GM10847 (cell line): Measurements from ENCODE around the gene LAMC2.

ENCODE experiments used
- POLR2A ChIP-seq: IDR thresholded peaks from 2 replicates; pipeline ENCODE4 v1.6.1; 2011; ENCODE audit not compliant: insufficient read length; ENCODE audit errors: extremely low read depth

Gene LAMC2

DNA sequence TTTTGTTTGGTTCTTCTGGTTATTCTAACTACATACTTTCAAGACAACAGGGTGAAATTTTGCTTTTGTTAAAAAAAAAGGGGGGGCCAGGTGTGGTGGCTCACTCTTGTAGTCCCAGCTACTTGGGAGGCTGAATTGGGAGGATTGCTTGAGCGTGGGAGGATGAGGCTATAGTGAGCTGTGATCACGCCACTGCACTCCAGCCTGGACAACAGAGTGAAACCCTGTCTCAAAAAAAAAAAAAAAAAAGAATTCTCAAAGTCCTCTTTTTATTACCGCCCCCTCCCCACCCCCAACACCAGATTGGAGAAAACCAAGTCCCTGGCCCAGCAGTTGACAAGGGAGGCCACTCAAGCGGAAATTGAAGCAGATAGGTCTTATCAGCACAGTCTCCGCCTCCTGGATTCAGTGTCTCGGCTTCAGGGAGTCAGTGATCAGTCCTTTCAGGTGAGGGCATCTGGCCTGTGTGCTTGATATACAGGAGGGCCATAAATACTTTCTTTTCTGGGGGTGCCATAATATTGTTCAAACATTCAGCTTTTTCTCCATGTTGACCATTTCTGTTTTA is 50.2 kb downstream of the LAMC2 start:
- no peak for TF ChIP-seq POLR2A

DNA sequence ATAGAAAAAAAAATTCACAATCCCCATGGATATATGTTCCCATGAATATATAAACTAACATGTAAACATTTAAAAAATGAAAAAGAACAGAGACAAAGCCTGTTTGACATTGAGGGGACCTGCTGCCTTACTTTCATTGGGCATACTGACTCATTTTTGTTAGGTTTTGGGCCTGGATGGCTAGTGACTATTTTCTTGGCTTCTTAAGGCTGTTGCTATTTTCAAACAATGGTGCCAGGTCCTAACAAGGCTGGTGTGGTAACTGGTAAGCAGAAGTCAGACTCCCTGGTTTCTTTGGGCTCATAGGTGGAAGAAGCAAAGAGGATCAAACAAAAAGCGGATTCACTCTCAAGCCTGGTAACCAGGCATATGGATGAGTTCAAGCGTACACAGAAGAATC is 51.0 kb downstream of the LAMC2 start:
- TF ChIP-seq POLR2A, result no peak

GRCh38 chr1:183238071-183238470 is 52.0 kb downstream of the LAMC2 start:
- TF ChIP-seq POLR2A, result no peak

DNA sequence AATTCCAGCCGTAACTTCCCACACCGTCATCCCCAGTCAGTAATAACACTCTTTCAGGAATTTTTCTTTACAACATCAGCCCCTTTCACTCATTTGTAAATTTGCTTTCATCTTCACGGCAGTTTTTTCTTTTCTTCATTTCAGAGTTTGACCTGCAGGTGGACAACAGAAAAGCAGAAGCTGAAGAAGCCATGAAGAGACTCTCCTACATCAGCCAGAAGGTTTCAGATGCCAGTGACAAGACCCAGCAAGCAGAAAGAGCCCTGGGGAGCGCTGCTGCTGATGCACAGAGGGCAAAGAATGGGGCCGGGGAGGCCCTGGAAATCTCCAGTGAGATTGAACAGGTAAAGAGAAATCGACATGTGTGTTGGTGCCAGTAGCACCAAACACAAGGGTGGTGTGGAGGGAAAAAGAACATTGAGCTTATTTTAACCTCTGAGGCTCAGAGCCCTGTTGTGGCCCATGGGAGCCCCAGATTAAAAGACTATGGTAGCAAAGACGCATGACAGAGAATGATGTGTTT is 53.2 kb downstream of the LAMC2 start:
- no peak for TF ChIP-seq POLR2A

DNA sequence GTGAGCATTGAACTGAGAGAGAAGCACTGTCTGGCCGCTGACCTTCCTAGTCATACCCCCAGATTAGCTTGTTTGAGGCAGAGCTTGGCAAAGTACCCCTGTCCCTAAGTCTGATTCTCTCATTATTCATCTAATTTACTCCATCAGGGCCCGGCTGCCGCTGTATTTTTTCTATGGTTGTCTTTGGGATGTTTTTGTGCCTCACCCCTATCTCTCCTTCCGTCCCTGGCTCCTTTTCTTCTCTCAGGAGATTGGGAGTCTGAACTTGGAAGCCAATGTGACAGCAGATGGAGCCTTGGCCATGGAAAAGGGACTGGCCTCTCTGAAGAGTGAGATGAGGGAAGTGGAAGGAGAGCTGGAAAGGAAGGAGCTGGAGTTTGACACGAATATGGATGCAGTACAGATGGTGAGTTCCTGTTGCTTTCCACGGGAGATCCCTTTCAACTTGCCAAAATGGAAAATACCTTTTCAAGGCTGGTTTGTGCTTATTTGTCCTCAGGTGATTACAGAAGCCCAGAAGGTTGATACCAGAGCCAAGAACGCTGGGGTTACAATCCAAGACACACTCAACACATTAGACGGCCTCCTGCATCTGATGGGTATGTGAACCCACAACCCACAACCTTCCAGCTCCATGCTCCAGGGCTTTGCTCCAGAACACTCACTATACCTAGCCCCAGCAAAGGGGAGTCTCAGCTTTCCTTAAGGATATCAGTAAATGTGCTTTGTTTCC is 53.9 kb downstream of the LAMC2 start:
- no peak for TF ChIP-seq POLR2A

DNA sequence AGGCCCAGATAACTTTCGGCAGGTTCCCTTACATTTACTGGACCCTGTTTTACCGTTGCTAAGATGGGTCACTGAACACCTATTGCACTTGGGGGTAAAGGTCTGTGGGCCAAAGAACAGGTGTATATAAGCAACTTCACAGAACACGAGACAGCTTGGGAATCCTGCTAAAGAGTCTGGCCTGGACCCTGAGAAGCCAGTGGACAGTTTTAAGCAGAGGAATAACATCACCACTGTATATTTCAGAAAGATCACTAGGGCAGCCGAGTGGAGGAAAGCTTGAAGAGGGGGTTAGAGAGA is 54.4 kb downstream of the LAMC2 start:
- no peak for TF ChIP-seq POLR2A

DNA sequence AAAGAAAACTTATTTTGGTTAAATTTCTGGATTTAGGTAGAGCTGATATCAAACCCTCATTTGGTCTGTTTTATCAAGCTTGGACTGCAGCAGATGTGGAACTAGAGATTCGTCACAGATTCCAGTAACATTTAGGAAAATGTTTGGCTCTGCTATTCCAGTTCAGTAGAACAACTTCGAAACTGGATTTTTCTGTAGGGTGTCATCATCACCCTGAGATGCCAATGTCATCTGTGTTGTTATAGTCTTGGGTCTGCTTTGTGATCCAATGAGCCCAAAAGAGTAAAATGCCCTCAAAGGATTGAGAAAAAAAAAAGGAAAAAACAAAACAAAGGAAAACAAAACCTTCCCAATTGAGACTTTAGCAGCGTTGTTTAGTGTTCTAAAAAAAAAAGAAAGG is 55.4 kb downstream of the LAMC2 start:
- no peak for TF ChIP-seq POLR2A

DNA sequence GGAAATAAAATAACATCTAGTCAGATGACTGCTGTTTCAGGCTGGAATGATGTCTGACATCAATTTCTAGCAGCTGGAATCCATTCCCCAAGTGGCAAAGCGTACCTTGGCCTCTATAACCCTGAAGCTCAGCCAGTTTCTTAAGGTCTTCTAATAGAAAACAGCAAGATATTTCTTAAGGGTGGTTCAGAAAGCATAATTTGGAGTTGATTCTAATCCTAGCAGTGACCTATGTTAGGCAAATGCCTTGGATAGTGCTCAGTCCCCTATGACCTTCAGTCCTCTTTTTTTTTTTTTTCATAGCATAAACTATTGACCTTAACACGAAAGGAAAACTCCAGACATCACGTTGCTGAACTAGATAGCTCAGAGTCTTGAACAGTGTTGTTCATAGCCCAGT is 56.5 kb downstream of the LAMC2 start:
- TF ChIP-seq POLR2A, result no peak

DNA sequence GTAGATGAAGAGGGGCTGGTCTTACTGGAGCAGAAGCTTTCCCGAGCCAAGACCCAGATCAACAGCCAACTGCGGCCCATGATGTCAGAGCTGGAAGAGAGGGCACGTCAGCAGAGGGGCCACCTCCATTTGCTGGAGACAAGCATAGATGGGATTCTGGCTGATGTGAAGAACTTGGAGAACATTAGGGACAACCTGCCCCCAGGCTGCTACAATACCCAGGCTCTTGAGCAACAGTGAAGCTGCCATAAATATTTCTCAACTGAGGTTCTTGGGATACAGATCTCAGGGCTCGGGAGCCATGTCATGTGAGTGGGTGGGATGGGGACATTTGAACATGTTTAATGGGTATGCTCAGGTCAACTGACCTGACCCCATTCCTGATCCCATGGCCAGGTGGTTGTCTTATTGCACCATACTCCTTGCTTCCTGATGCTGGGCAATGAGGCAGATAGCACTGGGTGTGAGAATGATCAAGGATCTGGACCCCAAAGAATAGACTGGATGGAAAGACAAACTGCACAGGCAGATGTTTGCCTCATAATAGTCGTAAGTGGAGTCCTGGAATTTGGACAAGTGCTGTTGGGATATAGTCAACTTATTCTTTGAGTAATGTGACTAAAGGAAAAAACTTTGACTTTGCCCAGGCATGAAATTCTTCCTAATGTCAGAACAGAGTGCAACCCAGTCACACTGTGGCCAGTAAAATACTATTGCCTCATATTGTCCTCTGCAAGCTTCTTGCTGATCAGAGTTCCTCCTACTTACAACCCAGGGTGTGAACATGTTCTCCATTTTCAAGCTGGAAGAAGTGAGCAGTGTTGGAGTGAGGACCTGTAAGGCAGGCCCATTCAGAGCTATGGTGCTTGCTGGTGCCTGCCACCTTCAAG is 57.3 kb downstream of the LAMC2 start:
- TF ChIP-seq POLR2A, result no peak

DNA sequence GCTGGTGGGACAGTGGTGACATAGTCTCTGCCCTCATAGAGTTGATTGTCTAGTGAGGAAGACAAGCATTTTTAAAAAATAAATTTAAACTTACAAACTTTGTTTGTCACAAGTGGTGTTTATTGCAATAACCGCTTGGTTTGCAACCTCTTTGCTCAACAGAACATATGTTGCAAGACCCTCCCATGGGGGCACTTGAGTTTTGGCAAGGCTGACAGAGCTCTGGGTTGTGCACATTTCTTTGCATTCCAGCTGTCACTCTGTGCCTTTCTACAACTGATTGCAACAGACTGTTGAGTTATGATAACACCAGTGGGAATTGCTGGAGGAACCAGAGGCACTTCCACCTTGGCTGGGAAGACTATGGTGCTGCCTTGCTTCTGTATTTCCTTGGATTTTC is 58.4 kb downstream of the LAMC2 start:
- no peak for TF ChIP-seq POLR2A

DNA sequence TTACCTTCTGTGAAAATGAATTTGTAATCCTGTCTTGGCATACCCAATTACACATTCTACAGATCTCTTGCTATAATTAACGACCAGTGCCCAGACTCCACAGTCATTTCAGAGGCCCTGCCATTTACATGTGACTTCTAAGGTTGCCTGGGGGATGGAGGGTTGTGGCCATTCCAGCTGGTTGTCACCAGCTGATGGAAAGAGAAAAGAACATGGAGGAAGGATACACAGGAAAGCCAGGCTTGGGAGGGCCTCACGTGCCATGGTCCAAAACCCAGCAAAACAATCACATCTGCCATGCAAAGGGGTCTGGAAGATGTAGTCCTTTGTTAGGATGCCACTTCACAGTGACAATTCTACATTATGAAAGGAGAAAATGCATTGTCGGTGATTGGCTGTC is 59.3 kb downstream of the LAMC2 start:
- no peak for TF ChIP-seq POLR2A

GRCh38 chr1:183246436-183246835 is 60.4 kb downstream of the LAMC2 start:
- no peak for TF ChIP-seq POLR2A

DNA sequence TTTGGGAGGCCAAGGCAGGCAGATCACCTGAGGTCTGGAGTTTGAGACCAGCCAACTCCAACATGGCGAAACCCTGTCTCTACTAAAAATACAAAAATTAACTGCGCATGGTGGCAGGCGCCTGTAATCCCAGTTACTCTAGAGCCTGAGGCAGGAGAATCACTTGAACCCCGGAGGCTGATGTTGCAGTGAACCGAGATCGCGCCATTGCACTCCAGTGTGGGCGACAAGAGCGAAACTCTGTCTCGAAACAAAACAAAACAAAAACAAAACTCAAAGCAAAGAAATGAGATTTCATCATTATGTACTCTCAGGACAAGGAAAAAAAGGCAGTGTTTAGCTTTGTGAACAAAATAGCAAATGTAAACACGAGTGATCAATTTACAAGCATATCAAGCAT is 61.0 kb downstream of the LAMC2 start:
- no peak for TF ChIP-seq POLR2A

- TF ChIP-seq POLR2A, result no peak
Measured at GRCh38 chr1:183247484-183247883, 61.4 kb downstream of the LAMC2 start.

GRCh38 chr1:183247931-183248330 is 61.9 kb downstream of the LAMC2 start:
- no peak for TF ChIP-seq POLR2A

DNA sequence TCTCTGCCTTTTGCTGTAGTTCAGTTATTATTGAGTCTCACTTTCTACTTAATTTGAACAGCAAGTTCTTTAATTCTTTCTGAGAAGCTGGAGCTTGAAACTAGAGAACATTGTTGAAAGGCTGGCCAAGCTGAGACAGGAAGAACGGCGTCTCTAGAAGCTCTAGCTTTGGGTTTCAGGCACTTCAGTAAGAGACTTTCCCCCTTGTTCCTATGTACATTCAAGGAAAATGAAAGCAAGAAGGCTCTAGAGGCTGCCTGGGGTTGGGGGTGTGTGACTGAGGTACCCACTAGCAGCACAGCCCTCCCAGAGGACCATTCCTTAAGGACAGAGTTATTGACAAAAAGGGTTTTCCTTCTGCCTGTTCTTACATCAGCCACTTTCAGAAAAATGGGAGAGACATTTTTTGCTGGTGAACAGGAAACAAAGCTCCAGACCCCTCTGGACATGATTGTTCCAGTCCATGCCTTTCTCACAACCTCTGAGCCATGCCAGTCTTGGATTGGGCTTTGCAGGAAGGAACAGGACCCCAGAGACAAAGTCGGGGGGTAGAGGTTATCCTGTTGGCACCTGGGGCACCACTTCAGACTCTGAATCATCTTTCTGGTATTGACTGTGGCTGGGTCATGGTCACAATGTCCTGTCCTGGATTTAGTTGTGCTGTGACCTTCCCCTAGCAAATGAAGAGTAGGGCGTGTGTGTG is 63.1 kb downstream of the LAMC2 start:
- no peak for TF ChIP-seq POLR2A

GRCh38 chr1:183249941-183250452 is 63.9 kb downstream of the LAMC2 start:
- no peak for TF ChIP-seq POLR2A
